Lower leg skin (tissue), 4 donors: ENCODE data around the gene TSSK1B. TPM values are rescaled to one million over a fixed set of nuclear protein-coding genes. Genes with fewer than 3 reads are reported as not detected.

ENCODE experiments used
- DNase-seq, 2 donors: peaks; one replicate each; pipeline ENCODE4 v3.0.0-alpha.2; 2019; ENCODE audit warnings: low spot score in 2 of 2
- H3K4me3 ChIP-seq: fragments of 200-600 bp; sonication (generic); 2 replicates; pipeline ENCODE4 v1.5.1; 2017; ENCODE audit warnings: mild to moderate bottlenecking, low read depth; ENCODE audit not compliant: poor library complexity, severe bottlenecking
- POLR2A ChIP-seq, 2 donors: fragments of 450-650 bp; IDR thresholded peaks; one replicate each; pipeline ENCODE4 v1.6.1; 2016 to 2017; ENCODE audit warnings: antibody characterized with exemption in 2 of 2, mild to moderate bottlenecking in 1 of 2, moderate library complexity in 1 of 2
- WGBS, 2 donors: methylation state at CpG; one replicate each; pipeline ENCODE4 v1.1.5; 2018; 5-methylcytosine and 5-hydroxymethylcytosine counted together
- intact Hi-C: fragments of 100-400 bp; cut with DNase I; formaldehyde crosslinking; loops from one replicate; pipeline ENCODE4 v1.15.0; 2023; ENCODE audit warnings: low total_unique reads
- total RNA-seq, 4 donors: library from RNA; depleted of rRNA; stranded (reverse); fragments of >200 nt; gene quantifications; one replicate each; pipeline ENCODE4 v1.1.0, GENCODE V29; 2016
- TF ChIP-seq, protein P1 (sequence below), 3 donors: fragments of 450-650 bp; IDR thresholded peaks; one replicate each; pipeline ENCODE4 v1.5.1; 2016; ENCODE audit warnings: antibody characterized with exemption in 3 of 3, mild to moderate bottlenecking in 3 of 3, moderate library complexity in 2 of 3

The TSSK1B gene
- total RNA-seq, 4 donors from 2014 or later, result 0.11 to 0.54 (median 0.42) TPM; not detected in 1

DNA sequence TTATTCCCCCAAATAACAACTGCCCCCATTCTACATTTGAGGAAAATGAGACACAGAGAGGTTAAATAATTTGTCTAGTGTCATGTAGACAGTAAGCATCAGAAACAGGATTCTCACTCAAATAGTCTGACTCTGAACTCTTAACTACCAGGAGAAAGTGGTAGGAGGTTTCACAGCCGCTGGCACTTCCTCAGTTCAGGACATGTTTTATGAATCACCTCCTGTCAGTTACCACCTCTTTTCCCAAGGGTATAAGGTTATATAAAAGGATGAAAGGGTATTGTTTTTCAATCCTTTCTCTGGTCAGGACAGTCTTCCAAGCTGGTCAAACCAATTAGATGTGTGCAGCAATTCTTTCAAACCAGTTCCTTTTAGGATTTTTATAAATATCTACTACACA, 52.1 kb downstream of the TSSK1B start:
- WGBS, 2 donors, result 41 to 48% methylated on average over 1 of the region's 1 CpG
- intact Hi-C loops, result no loop called here
- no peak for TF ChIP-seq POLR2A (IDR thresholded peaks at IDR 0.05)
- TF ChIP-seq, protein P1, sequence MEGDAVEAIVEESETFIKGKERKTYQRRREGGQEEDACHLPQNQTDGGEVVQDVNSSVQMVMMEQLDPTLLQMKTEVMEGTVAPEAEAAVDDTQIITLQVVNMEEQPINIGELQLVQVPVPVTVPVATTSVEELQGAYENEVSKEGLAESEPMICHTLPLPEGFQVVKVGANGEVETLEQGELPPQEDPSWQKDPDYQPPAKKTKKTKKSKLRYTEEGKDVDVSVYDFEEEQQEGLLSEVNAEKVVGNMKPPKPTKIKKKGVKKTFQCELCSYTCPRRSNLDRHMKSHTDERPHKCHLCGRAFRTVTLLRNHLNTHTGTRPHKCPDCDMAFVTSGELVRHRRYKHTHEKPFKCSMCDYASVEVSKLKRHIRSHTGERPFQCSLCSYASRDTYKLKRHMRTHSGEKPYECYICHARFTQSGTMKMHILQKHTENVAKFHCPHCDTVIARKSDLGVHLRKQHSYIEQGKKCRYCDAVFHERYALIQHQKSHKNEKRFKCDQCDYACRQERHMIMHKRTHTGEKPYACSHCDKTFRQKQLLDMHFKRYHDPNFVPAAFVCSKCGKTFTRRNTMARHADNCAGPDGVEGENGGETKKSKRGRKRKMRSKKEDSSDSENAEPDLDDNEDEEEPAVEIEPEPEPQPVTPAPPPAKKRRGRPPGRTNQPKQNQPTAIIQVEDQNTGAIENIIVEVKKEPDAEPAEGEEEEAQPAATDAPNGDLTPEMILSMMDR (IDR thresholded peaks at IDR 0.05), result no peak
- no peak overlapping the region for H3K4me3 ChIP-seq
- no peak for DNase-seq

Other genes with a start within 250 kb of the TSSK1B start
- 10 to 100 TPM; 57.7 to 91.5 (median 76.0) TPM for gene MCC, start 53.5 kb upstream of the TSSK1B start, total RNA-seq
- gene YTHDC2, start 78.7 kb upstream of the TSSK1B start, total RNA-seq, result 10 to 100 TPM; 13.8 to 28.4 (median 16.7) TPM